ENCODE results near the gene MIEF1. TPM values are rescaled to one million over a fixed set of nuclear protein-coding genes. Genes with fewer than 3 reads are reported as not detected.

The MIEF1 gene
- total RNA-seq, 1 experiment from 2014 or later = 29.9 TPM

DNA sequence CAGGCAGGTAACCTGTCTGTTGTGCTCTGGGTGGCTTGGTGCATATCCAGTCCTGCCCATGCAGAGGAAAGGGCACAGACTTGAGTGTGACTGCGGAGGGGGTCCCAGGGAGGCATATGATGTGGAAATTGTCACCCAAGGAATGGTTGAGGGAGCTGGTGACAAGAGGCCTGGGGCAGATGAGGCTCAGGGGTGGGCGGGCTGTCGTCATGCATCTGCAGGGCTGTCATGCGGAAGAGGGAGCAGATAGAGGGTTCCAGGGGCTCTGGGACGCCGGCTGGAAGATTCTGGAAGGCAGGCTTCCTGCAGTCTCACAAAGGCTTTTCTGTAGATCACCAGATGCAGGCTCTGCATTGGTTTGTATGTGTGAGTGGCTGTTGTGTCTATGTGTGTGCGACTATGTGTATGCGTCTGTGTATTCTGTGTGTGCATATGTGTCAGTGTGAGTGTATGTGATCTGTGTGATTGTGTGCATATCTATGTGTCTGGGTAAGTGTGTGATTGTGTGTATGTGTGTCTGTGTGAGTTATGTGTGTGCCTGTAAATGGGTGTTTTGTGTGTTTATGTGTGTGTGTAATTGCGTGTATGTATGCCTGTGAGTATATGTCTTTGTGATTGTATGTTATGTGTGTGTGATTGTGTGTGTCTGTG lies 60.9 kb downstream of the MIEF1 start:
- peaks cover 4% of the 10 kb centered on the region for H3K4me1 ChIP-seq (ENCODE audit: control insufficient read depth, insufficient read depth, low read length)
- H3K36me3 ChIP-seq (ENCODE audit: control insufficient read depth, insufficient read depth, low read length) = no peaks in the 10 kb centered on the region
- no peak for TF ChIP-seq CTCF (IDR thresholded peaks at IDR 0.05)
- no peak for TF ChIP-seq SIN3A (IDR thresholded peaks at IDR 0.05; ENCODE audit: borderline replicate concordance, insufficient read depth, low read depth, low read length)
- no peak for TF ChIP-seq REST (IDR thresholded peaks at IDR 0.05; ENCODE audit: insufficient read depth in 1 of 2, low read depth in 2 of 2, low read length in 1 of 2)
- TF ChIP-seq TCF7L2 (IDR thresholded peaks at IDR 0.05; ENCODE audit: low read depth, low read length) = no peak
- no peak for TF ChIP-seq POLR2AphosphoS5 (IDR thresholded peaks at IDR 0.05; ENCODE audit: low read depth, low read length)
- intact Hi-C loops (cut with micrococcal nuclease; ENCODE audit: unreplicated experiment) = no loop called here
- ATAC-seq (no peak), DNase-seq (ENCODE audit: low read depth, low spot score) (no peak)
- in situ Hi-C loops (cut with HindIII; ENCODE audit: low pct_unique_long_range_greater_than_20kb, low sequenced_read_pairs) = no loop called here
- no TSS peak for BruUV-seq (replicated peaks)
- no peak overlapping the region for H3K4me3 ChIP-seq (ENCODE audit: low read depth in 2 of 2, low read length in 2 of 2)
- H3K27ac ChIP-seq (ENCODE audit: low read length) = no peak overlapping the region
- no peaks in the 10 kb centered on the region for H3K27me3 ChIP-seq (ENCODE audit: control insufficient read depth, insufficient read depth, low read length)
- ChIA-PET POLR2A (no interaction called here), CTCF (no interaction called here)
- H3K9me3 ChIP-seq (ENCODE audit: control insufficient read depth, insufficient read depth, low read depth, low read length) = no peaks in the 10 kb centered on the region

DNA sequence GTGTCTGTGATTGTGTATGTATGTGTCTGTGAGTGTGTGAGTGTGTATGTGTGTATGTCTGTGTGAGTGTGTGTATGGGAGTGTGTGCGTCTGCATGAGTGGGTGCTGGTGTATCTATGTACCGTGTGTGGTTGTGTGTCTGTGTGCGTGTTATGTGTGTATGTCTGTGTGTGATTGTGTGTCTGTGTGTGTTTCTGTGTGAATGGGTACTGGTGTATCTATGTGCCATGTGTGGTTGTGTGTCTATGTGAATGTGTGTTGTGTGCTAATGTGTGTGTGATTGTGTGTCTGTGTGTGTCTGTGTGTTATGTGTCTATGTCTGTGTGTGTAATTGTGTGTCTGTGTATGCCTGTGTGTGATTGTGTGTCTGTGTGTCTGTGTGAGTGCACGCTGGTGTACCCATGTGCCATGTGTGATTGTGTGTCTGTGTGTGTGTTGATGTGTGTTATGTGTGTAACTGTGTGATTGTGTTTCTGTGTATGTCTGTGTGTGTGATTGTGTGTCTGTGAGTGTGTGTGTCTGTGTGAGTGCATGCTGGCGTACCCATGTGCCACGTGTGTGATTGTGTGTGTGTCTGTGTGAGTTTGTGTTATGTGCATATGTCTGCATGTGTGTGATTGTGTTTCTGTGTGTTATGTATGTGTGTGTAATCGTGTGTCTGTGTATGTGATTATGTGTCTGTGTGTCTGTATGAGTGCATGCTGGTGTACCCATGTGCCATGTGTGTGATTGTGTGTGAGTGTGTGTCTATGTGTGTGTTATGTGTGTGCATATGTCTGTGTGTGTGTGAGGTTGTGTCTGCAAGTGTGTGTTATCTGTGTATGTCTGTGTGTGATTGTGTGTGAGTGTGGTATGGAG lies 61.7 kb downstream of the MIEF1 start:
- POLR2A ChIA-PET = interaction anchor here (0.6 kb wide), 1 partner anchor 414 kb away, joined by 3 read pairs; no protein-coding TSS in a partner anchor
- H3K4me1 ChIP-seq (ENCODE audit: control insufficient read depth, insufficient read depth, low read length) = peaks cover 4% of the 10 kb centered on the region
- H3K36me3 ChIP-seq (ENCODE audit: control insufficient read depth, insufficient read depth, low read length) = no peaks in the 10 kb centered on the region
- H3K4me3 ChIP-seq (ENCODE audit: low read depth in 2 of 2, low read length in 2 of 2) = no peak overlapping the region
- H3K27me3 ChIP-seq (ENCODE audit: control insufficient read depth, insufficient read depth, low read length) = no peaks in the 10 kb centered on the region
- TF ChIP-seq POLR2AphosphoS5 (IDR thresholded peaks at IDR 0.05; ENCODE audit: low read depth, low read length) = no peak
- no peak for TF ChIP-seq SIN3A (IDR thresholded peaks at IDR 0.05; ENCODE audit: borderline replicate concordance, insufficient read depth, low read depth, low read length)
- no peak for TF ChIP-seq CTCF (IDR thresholded peaks at IDR 0.05)
- TF ChIP-seq REST (IDR thresholded peaks at IDR 0.05; ENCODE audit: insufficient read depth in 1 of 2, low read depth in 2 of 2, low read length in 1 of 2) = no peak
- no peak for TF ChIP-seq TCF7L2 (IDR thresholded peaks at IDR 0.05; ENCODE audit: low read depth, low read length)
- intact Hi-C loops (cut with micrococcal nuclease; ENCODE audit: unreplicated experiment) = no loop called here
- no TSS peak for BruUV-seq (replicated peaks)
- H3K9me3 ChIP-seq (ENCODE audit: control insufficient read depth, insufficient read depth, low read depth, low read length) = no peaks in the 10 kb centered on the region
- H3K27ac ChIP-seq (ENCODE audit: low read length) = no peak overlapping the region
- DNase-seq (ENCODE audit: low read depth, low spot score) (no peak), ATAC-seq (no peak)
- CTCF ChIA-PET = no interaction called here
- in situ Hi-C loops (cut with HindIII; ENCODE audit: low pct_unique_long_range_greater_than_20kb, low sequenced_read_pairs) = no loop called here

Measured in Panc1 (cell line).